ENCODE results near the gene AP4S1.
"Not testable (repeated sequence)": the region's sequence is repeated elsewhere in the genome, so short reads cannot be mapped to it uniquely, and the experiment has no call there.

Gene AP4S1

DNA sequence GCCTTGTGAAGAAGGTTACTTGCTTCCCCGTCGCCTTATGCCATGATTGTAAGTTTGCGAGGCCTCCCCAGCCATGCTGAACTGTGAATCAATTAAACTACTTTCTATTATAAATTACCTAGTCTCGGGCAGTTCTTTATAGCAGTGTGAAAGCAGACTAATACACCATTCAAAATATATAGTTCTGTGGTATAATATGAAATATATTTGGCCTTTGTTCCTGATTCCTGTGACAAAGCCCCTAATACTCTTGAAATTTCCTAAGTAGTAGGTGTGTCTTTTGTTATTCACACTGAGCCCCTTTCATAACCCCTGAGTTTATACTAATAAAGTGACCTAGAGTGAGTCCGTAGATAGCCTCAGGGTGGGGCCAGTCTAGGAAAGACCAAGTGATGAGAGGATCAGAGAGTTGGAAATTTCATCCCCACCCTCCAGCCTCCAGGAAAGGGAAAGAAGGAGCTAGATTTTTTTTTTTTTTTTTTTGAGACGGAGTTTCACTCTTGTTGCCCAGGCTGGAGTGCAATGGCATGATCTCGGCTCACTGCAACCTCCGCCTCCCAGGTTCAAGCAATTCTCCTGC lies 20.1 kb downstream of the AP4S1 start:
- H3K27me3 ChIP-seq (ENCODE audit: insufficient read depth, insufficient read length): no peaks in the 10 kb centered on the region
- no peak overlapping the region for H3K9ac ChIP-seq (ENCODE audit: insufficient read length, low read depth)
- DNase-seq (ENCODE audit: low read depth, low spot score): no peak
- TF ChIP-seq YY1 (IDR thresholded peaks at IDR 0.05; ENCODE audit: insufficient read depth, insufficient read length) (no peak), ZNF274 (IDR thresholded peaks at IDR 0.05; ENCODE audit: low read depth, low read length) (no peak), SUZ12 (IDR thresholded peaks at IDR 0.05; ENCODE audit: extremely low read depth, insufficient read depth, insufficient read length) (no peak)
- H3K36me3 ChIP-seq (ENCODE audit: insufficient read depth, insufficient read length, low read length): no peaks in the 10 kb centered on the region
- no peaks in the 10 kb centered on the region for H3K9me3 ChIP-seq (ENCODE audit: insufficient read depth, low read length)
- H3K4me3 ChIP-seq (ENCODE audit: insufficient read length, low read depth): no peak overlapping the region
- H3K4me1 ChIP-seq (ENCODE audit: insufficient read depth, insufficient read length): no peaks in the 10 kb centered on the region

DNA sequence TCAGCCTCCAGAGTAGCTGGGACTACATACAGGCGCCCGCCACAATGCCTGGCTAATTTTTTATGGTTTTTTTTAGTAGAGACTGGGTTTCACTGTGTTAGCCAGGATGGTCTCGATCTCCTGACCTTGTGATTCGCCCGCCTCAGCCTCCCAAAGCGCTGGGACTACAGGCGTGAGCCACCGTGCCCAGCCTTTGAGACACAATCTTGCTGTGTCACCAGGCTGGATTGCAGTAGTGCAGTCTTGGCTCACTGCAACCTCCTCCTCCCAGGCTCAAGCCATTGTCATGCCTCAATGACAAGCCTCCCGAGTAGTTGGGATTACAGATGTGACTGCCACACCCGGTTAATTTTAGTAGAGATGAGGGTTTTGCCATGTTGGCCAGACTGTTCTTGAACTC lies 22.1 kb downstream of the AP4S1 start:
- no peak overlapping the region for H3K9ac ChIP-seq (ENCODE audit: insufficient read length, low read depth)
- H3K36me3 ChIP-seq (ENCODE audit: insufficient read depth, insufficient read length, low read length): no peaks in the 10 kb centered on the region

DNA sequence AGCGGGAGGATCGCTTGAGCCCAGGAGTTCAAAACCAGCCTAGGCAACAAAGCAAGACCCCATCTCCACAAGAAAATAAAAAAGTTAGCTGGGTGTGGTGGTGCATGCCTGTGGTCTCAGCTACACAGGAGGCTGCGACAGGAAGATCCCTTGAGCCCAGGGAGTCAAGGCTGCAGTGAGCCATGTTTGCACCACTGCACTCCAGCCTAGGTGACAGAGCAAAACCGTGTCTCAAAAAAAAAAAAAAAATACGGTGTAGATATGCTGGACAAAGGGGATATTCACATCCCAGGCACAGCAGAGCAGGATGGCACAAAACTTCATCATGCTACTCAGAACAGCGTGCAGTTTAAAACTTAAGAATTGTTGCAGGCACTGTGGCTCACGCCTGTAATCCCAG lies 25.6 kb downstream of the AP4S1 start:
- Histone ChIP-seq H3K9ac (ENCODE audit: insufficient read length, low read depth) (no peak overlapping the region), H3K36me3 (ENCODE audit: insufficient read depth, insufficient read length, low read length) (no peaks in the 10 kb centered on the region), H3K27me3 (ENCODE audit: insufficient read depth, insufficient read length) (no peaks in the 10 kb centered on the region), H3K9me3 (ENCODE audit: insufficient read depth, low read length) (no peaks in the 10 kb centered on the region), H3K4me1 (ENCODE audit: insufficient read depth, insufficient read length) (no peaks in the 10 kb centered on the region), H3K4me3 (ENCODE audit: insufficient read length, low read depth) (no peak overlapping the region)
- no peak for DNase-seq (ENCODE audit: low read depth, low spot score)
- TF ChIP-seq SUZ12 (IDR thresholded peaks at IDR 0.05; ENCODE audit: extremely low read depth, insufficient read depth, insufficient read length) (no peak), YY1 (IDR thresholded peaks at IDR 0.05; ENCODE audit: insufficient read depth, insufficient read length) (no peak), ZNF274 (IDR thresholded peaks at IDR 0.05; ENCODE audit: low read depth, low read length) (no peak)

More for the DNA sequence above, 22.1 kb downstream of the AP4S1 start:
- H3K4me3 ChIP-seq (ENCODE audit: insufficient read length, low read depth): no peak overlapping the region
- H3K27me3 ChIP-seq (ENCODE audit: insufficient read depth, insufficient read length): no peaks in the 10 kb centered on the region
- TF ChIP-seq YY1 (IDR thresholded peaks at IDR 0.05; ENCODE audit: insufficient read depth, insufficient read length): no peak
- no peak for TF ChIP-seq SUZ12 (IDR thresholded peaks at IDR 0.05; ENCODE audit: extremely low read depth, insufficient read depth, insufficient read length)
- no peaks in the 10 kb centered on the region for H3K9me3 ChIP-seq (ENCODE audit: insufficient read depth, low read length)
- H3K4me1 ChIP-seq (ENCODE audit: insufficient read depth, insufficient read length): no peaks in the 10 kb centered on the region
- no peak for DNase-seq (ENCODE audit: low read depth, low spot score)

DNA sequence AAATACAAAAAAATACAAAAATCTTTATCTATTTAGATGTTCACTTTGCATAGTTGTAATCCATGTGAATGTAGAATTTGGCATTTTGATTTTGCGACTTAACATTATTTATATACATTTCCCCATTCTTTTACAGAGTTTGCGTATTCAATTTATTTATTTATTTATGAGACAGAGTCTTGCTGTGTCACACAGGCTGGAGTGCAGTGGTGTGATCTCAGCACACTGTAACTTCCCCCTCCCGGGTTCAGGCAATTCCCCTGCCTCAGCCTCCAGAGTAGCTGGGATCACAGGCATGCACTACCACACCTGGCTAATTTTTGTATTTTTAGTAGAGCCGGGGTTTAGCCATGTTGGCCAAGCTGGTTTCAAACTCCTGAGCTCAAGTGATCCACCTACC lies 26.1 kb downstream of the AP4S1 start:
- Histone ChIP-seq H3K27me3 (ENCODE audit: insufficient read depth, insufficient read length) (no peaks in the 10 kb centered on the region), H3K4me3 (ENCODE audit: insufficient read length, low read depth) (no peak overlapping the region), H3K4me1 (ENCODE audit: insufficient read depth, insufficient read length) (no peaks in the 10 kb centered on the region), H3K9ac (ENCODE audit: insufficient read length, low read depth) (no peak overlapping the region), H3K9me3 (ENCODE audit: insufficient read depth, low read length) (no peaks in the 10 kb centered on the region), H3K36me3 (ENCODE audit: insufficient read depth, insufficient read length, low read length) (no peaks in the 10 kb centered on the region)
- TF ChIP-seq YY1 (IDR thresholded peaks at IDR 0.05; ENCODE audit: insufficient read depth, insufficient read length) (no peak), SUZ12 (IDR thresholded peaks at IDR 0.05; ENCODE audit: extremely low read depth, insufficient read depth, insufficient read length) (no peak), ZNF274 (IDR thresholded peaks at IDR 0.05; ENCODE audit: low read depth, low read length) (no peak)
- DNase-seq (ENCODE audit: low read depth, low spot score): no peak

DNA sequence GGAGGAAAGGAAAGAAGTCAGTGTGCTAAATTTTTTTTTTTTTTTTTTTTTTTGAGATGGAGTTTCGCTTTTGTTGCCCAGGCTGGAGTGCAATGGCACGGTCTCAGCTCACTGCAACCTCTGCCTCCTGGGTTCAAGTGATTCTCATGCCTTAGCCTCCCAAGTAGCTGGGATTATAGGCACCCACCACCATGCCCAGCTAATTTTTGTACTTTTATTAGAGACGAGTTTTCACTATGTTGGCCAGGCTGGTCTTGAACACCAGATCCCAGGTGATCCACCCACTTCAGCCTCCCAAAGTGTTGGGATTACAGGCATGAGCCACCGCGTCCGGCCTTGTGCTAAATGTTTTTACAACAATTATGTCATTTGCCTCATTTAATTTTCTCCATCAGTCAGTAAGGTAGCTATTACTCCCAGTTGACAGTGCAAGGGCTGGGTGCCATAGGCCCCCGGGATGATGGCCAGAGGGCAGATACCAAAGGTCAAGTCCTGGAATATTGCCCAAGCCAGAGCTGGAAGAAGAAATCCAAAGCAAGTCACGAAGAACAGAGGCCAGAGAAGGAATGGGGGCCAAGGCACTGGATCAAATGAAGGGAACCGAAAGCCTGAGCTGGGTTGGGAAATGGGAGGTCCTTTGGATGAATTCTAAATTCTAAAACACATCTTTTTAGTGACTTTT lies 27.6 kb downstream of the AP4S1 start:
- H3K9ac ChIP-seq (ENCODE audit: insufficient read length, low read depth); DNase-seq (ENCODE audit: low read depth, low spot score); H3K36me3 ChIP-seq (ENCODE audit: insufficient read depth, insufficient read length, low read length); H3K9me3 ChIP-seq (ENCODE audit: insufficient read depth, low read length); H3K4me3 ChIP-seq (ENCODE audit: insufficient read length, low read depth); H3K4me1 ChIP-seq (ENCODE audit: insufficient read depth, insufficient read length); H3K27me3 ChIP-seq (ENCODE audit: insufficient read depth, insufficient read length): not testable (repeated sequence)

DNA sequence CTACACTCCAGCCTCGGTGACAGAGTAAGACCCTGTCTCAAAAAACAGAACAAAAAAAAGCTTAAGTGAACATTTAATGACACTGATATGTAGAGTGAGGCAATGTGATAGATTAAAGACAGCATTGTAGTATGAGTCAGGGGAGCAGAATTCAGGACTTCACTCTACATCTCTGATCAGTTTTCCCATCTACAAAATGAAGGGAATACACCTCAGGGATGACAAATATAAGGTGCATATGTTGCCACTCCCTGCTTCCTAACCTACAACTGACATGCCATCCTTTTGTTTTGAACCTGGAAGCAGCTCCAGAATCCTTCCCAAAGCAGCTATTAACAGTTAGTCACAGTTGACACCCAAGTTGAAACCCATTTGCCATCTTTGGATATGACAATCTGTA lies 31.6 kb downstream of the AP4S1 start:
- no peaks in the 10 kb centered on the region for H3K27me3 ChIP-seq (ENCODE audit: insufficient read depth, insufficient read length)
- no peaks in the 10 kb centered on the region for H3K9me3 ChIP-seq (ENCODE audit: insufficient read depth, low read length)
- DNase-seq (ENCODE audit: low read depth, low spot score): no peak
- TF ChIP-seq ZNF274 (IDR thresholded peaks at IDR 0.05; ENCODE audit: low read depth, low read length): no peak
- TF ChIP-seq SUZ12 (IDR thresholded peaks at IDR 0.05; ENCODE audit: extremely low read depth, insufficient read depth, insufficient read length): no peak
- no peak for TF ChIP-seq YY1 (IDR thresholded peaks at IDR 0.05; ENCODE audit: insufficient read depth, insufficient read length)
- no peak overlapping the region for H3K9ac ChIP-seq (ENCODE audit: insufficient read length, low read depth)
- H3K36me3 ChIP-seq (ENCODE audit: insufficient read depth, insufficient read length, low read length): no peaks in the 10 kb centered on the region
- H3K4me1 ChIP-seq (ENCODE audit: insufficient read depth, insufficient read length): peaks cover 5% of the 10 kb centered on the region
- H3K4me3 ChIP-seq (ENCODE audit: insufficient read length, low read depth): no peak overlapping the region

DNA sequence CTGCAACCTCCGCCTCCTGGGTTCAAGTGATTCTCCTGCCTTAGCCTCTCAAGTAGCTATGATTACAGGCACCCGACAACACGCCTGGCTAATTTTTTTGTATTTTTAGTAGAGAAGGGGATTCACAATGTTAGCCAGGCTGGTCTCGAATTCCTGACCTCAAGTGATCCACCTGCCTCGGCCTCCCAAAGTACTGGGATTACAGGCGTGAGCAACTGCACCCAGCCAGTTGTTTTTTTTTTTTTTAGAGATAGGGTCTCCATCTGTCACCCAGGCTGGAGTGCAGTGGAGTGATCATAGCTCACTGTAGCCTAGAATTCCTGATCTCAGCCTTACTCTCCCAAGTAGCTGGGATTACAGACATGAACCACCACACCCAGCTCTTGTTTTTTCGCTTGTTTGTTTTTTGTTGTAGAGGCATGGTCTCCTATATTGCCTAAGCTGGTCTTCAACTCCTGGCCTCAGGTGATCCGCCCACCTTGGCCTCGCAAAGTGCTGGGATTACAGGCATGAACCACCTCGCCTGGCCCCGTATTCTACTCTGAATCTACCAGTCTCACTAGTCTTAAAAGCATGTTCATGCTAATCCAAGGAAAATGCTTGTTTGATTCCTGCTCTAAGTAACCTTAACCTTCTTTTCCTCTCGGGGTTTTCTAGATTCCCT lies 32.4 kb downstream of the AP4S1 start:
- H3K36me3 ChIP-seq (ENCODE audit: insufficient read depth, insufficient read length, low read length): no peaks in the 10 kb centered on the region
- H3K9ac ChIP-seq (ENCODE audit: insufficient read length, low read depth): no peak overlapping the region
- H3K4me3 ChIP-seq (ENCODE audit: insufficient read length, low read depth): no peak overlapping the region
- no peak for DNase-seq (ENCODE audit: low read depth, low spot score)
- no peaks in the 10 kb centered on the region for H3K27me3 ChIP-seq (ENCODE audit: insufficient read depth, insufficient read length)
- H3K9me3 ChIP-seq (ENCODE audit: insufficient read depth, low read length): no peaks in the 10 kb centered on the region
- peaks cover 5% of the 10 kb centered on the region for H3K4me1 ChIP-seq (ENCODE audit: insufficient read depth, insufficient read length)
- no peak for TF ChIP-seq YY1 (IDR thresholded peaks at IDR 0.05; ENCODE audit: insufficient read depth, insufficient read length)
- no peak for TF ChIP-seq SUZ12 (IDR thresholded peaks at IDR 0.05; ENCODE audit: extremely low read depth, insufficient read depth, insufficient read length)
- TF ChIP-seq ZNF274 (IDR thresholded peaks at IDR 0.05; ENCODE audit: low read depth, low read length): no peak

Measured in NT2/D1 (cell line).